D721Med (cell line): ENCODE data around the gene GRK5.

Experiments used
- DNase-seq: peaks from one replicate; pipeline ENCODE4 v3.0.0; 2011; ENCODE audit warnings: low spot score; ENCODE audit not compliant: insufficient read length
- FAIRE-seq: peaks from 2 replicates; lab custom pipeline; 2011; peaks lifted over from hg19 to GRCh38; lab: Jason Lieb, UNC
- CTCF ChIP-seq: IDR thresholded peaks from 2 replicates; pipeline ENCODE4 v1.5.1; 2012; ENCODE audit warnings: mild to moderate bottlenecking, control low read depth; ENCODE audit not compliant: insufficient read depth; ENCODE audit errors: missing control alignments

Gene GRK5

GRCh38 chr10:119207366-119207666 lies at the start of gene GRK5:
GRK5 (plus strand) TSS chr10:119207571; CDS start chr10:119207918, 347 bp downstream.
- no peak for FAIRE-seq
- peak; percentile 60 for DNase-seq
- no peak for TF ChIP-seq CTCF

DNA sequence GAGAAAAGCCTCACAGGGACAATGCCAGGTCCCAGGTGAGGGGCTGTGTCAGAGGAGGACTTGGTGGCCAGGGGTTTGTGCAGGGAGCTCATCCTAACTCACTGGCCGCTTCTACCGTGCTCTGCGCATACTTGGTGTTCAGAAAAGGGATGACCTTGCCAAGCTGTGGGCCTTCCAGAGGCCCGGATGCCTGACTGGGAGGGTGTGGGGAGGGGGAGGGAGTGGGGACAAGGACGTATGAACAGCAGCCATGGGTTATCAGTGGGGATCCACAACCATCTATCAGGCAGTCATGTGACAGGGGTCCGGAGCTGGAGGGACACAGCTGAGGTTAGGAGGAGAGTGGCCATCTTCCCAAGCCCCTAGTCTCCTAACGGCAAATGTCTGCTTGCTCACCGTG lies 48.0 kb upstream of the GRK5 start:
- no peak for TF ChIP-seq CTCF
- FAIRE-seq (no peak), DNase-seq (no peak)

DNA sequence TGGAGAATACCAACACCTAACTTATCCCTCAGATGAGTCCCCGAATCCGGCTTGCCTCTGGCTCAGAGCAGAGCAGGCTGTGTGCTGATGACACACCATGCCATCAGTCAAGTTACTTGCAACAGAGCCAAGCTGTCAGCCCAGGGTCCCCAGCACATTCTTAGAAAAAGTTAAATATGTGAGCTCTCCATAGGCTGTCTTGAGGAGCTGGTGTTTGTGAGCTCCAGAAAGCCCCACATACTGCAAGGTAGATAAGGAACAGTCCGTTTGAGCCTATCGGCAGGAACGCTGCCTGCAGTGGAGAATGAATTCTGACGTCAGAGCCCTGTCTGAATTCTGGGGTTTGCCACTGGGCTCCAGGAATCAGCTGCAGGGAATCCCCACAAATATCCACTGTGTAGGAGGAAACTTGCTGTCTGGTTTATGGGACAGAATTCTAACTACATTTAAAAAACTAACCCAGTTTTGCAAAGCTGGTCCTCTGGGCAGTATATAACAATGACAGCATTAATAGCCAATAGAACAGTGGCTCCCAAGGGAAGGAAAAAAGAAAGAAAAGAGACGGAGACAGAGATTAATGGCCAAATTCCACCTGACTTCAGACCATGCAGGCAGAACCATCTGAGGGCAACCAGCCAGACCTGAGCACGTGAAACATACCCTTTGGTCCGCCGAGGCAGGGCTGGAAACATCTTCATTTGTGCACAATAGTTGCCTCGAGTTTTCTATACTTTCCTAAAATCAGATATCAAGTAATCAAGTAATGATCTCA lies 45.5 kb upstream of the GRK5 start:
- no peak for TF ChIP-seq CTCF
- no peak for FAIRE-seq
- no peak for DNase-seq

DNA sequence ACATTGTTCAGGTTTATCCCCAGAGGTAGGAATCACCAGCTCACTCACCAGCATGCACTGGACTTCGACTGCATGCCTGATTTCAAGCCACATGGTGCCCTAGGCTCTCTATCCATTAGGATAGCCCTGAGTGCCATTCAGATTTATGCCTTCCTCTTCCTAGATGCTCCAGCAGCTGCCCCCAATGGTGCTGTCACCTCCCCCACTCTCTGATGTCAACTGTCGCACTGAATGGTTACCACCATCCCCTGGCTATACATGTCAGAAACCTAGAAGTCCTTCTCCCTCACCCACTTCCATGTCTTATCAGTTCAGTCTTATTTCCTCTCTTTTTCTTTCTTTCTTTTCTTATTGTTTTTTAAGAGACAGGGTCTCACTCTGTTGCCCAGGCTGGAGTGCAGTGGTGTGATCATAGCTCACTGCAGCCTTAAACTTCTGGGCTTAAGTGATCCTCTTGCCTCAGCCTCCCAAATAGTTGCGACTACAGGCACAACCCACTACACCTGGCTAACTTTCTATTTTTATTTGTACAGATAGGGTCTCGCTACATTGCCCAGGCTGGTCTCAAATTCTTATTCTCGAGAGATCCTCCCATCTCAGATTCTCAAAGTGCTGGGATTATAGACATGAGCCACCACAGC lies 44.8 kb upstream of the GRK5 start:
- no peak for TF ChIP-seq CTCF
- no peak for FAIRE-seq
- no peak for DNase-seq

- TF ChIP-seq CTCF: no peak
- DNase-seq (no peak), FAIRE-seq (no peak)
Observed at GRCh38 chr10:119165171-119166117, 41.9 kb upstream of the GRK5 start, which contains the start of gene SFXN4. SFXN4 (minus strand) TSS chr10:119165714; CDS start chr10:119165647, 67 bp downstream.

DNA sequence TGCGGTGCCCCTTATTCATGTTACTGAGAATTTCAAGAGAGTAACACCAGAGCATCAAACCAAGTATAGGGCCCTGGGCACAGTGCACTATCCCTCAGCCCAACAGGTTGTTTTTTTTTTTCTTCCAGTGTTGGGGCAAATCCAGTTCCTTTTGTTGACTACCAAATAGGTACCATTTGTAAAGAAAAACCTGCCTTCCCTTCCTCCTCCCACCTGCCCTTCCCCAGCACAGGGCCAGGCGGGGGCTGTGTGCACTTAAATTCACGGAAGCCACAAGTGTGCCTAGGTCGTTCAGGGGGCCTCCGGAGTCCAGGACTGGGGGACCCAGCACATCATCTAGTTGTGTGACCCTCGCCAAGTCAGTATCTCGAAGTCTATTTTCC lies 41.3 kb upstream of the GRK5 start:
- DNase-seq (no peak), FAIRE-seq (no peak)
- TF ChIP-seq CTCF: no peak
